ENCODE data around the gene ZIC2.

GRCh38 chr13:99983499-99984401 is 2.2 kb downstream of the ZIC2 start:
- TF ChIP-seq CTCF (IDR thresholded peaks at IDR 0.05; ENCODE audit: low read depth, low read length) (no peak), MAX (IDR thresholded peaks at IDR 0.05; ENCODE audit: low read depth, low read length) (no peak), MYC (IDR thresholded peaks at IDR 0.05; ENCODE audit: low read depth, low read length) (no peak)

All from NB4 (cell line).